ENCODE data around the gene SNX22. TPM values are rescaled to one million over a fixed set of nuclear protein-coding genes. Genes with fewer than 3 reads are reported as not detected.
A peak's percentile ranks its signal among the peaks of the same experiment; 100 is the strongest.

The SNX22 gene
- total and polyA plus RNA-seq, 9 of the 15 experiments (the other 6 are each of a cell fraction or from before 2014, with no cell fraction given) = 0.91 to 3.0 (median 2.0) TPM

DNA sequence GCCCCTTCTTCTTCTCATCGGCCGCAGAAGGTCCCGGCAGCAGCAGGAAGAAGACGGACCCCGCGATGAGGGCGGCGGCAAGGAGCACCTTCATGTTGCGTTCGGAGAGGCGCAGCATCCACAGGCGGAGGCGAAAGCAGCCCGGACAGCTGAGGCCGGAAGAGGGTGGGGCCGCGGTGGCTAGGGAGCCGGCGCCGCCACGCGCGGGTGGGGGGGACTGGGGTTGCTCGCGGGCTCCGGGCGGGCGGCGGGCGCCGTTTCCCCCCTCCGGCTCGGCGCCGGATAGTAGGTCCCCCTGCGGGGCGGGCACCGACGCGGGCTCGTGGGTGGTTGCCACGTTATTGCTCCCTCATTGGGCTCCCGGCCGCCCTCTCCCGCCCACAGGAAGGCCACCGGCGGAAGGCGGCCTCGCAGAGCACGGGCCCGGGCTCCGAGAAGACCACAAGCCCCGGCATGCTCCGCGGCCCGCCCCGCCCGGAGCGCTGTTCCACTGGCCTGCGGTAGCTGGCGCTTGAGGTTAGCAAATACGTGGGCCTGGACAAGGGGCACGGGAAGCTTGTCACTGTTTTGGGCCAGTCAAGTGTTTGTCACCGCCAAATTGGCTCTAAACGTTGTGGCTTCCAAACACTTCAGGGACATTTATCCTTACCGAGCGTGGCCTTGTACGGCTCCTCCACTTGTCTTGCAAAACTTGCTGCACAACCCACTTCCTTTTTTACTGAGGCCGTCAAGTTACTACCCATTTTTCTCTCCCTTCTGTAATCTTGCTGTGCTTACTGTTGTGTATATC is 11.5 kb downstream of the SNX22 start, which contains the start of gene PPIB (continued):
- TF ChIP-seq, protein P1, sequence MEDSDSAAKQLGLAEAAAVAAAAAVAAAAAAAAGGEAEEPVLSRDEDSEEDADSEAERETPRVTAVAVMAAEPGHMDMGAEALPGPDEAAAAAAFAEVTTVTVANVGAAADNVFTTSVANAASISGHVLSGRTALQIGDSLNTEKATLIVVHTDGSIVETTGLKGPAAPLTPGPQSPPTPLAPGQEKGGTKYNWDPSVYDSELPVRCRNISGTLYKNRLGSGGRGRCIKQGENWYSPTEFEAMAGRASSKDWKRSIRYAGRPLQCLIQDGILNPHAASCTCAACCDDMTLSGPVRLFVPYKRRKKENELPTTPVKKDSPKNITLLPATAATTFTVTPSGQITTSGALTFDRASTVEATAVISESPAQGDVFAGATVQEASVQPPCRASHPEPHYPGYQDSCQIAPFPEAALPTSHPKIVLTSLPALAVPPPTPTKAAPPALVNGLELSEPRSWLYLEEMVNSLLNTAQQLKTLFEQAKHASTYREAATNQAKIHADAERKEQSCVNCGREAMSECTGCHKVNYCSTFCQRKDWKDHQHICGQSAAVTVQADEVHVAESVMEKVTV (CRISPR knock-in tag; IDR thresholded peaks at IDR 0.05) = peak; percentile 36; the same call in 1 of the 2 replicates
- TF ChIP-seq KHSRP (IDR thresholded peaks at IDR 0.05) (no peak), CHD1 (IDR thresholded peaks at IDR 0.05; ENCODE audit: low read length) (no peak), ARID2 (IDR thresholded peaks at IDR 0.05) (0 out of 2 replicates have a peak, but pooled peaks have one; percentile 40), WHSC1 (IDR thresholded peaks at IDR 0.05; ENCODE audit: low read length) (no peak), ZNF3 (CRISPR knock-in tag; IDR thresholded peaks at IDR 0.05) (no peak), TEAD1 (CRISPR knock-in tag; IDR thresholded peaks at IDR 0.05) (peak; percentile 53 to 60; a peak in 1 of 4 replicates), ZNF232 (CRISPR knock-in tag; IDR thresholded peaks at IDR 0.05) (no peak), RBBP5 (IDR thresholded peaks at IDR 0.05; ENCODE audit: borderline replicate concordance, insufficient read depth, low read length, poor library complexity, severe bottlenecking) (peak; percentile 91), ZNF778 (CRISPR knock-in tag; IDR thresholded peaks at IDR 0.05) (no peak)
- TF ChIP-seq, protein P2, sequence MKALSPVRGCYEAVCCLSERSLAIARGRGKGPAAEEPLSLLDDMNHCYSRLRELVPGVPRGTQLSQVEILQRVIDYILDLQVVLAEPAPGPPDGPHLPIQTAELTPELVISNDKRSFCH (CRISPR knock-in tag; IDR thresholded peaks at IDR 0.05) = no peak
- TF ChIP-seq, protein P2 (tag; IDR thresholded peaks at IDR 0.05) = peak; percentile 56; the same call in 1 of the 2 replicates
- TF ChIP-seq, protein P3, sequence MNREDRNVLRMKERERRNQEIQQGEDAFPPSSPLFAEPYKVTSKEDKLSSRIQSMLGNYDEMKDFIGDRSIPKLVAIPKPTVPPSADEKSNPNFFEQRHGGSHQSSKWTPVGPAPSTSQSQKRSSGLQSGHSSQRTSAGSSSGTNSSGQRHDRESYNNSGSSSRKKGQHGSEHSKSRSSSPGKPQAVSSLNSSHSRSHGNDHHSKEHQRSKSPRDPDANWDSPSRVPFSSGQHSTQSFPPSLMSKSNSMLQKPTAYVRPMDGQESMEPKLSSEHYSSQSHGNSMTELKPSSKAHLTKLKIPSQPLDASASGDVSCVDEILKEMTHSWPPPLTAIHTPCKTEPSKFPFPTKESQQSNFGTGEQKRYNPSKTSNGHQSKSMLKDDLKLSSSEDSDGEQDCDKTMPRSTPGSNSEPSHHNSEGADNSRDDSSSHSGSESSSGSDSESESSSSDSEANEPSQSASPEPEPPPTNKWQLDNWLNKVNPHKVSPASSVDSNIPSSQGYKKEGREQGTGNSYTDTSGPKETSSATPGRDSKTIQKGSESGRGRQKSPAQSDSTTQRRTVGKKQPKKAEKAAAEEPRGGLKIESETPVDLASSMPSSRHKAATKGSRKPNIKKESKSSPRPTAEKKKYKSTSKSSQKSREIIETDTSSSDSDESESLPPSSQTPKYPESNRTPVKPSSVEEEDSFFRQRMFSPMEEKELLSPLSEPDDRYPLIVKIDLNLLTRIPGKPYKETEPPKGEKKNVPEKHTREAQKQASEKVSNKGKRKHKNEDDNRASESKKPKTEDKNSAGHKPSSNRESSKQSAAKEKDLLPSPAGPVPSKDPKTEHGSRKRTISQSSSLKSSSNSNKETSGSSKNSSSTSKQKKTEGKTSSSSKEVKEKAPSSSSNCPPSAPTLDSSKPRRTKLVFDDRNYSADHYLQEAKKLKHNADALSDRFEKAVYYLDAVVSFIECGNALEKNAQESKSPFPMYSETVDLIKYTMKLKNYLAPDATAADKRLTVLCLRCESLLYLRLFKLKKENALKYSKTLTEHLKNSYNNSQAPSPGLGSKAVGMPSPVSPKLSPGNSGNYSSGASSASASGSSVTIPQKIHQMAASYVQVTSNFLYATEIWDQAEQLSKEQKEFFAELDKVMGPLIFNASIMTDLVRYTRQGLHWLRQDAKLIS (CRISPR knock-in tag; IDR thresholded peaks at IDR 0.05) = no peak
- TF ChIP-seq, protein P4, sequence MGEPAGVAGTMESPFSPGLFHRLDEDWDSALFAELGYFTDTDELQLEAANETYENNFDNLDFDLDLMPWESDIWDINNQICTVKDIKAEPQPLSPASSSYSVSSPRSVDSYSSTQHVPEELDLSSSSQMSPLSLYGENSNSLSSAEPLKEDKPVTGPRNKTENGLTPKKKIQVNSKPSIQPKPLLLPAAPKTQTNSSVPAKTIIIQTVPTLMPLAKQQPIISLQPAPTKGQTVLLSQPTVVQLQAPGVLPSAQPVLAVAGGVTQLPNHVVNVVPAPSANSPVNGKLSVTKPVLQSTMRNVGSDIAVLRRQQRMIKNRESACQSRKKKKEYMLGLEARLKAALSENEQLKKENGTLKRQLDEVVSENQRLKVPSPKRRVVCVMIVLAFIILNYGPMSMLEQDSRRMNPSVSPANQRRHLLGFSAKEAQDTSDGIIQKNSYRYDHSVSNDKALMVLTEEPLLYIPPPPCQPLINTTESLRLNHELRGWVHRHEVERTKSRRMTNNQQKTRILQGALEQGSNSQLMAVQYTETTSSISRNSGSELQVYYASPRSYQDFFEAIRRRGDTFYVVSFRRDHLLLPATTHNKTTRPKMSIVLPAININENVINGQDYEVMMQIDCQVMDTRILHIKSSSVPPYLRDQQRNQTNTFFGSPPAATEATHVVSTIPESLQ (CRISPR knock-in tag; IDR thresholded peaks at IDR 0.05) = no peak; the same call in 1 of the 2 replicates
- TF ChIP-seq, protein P5, sequence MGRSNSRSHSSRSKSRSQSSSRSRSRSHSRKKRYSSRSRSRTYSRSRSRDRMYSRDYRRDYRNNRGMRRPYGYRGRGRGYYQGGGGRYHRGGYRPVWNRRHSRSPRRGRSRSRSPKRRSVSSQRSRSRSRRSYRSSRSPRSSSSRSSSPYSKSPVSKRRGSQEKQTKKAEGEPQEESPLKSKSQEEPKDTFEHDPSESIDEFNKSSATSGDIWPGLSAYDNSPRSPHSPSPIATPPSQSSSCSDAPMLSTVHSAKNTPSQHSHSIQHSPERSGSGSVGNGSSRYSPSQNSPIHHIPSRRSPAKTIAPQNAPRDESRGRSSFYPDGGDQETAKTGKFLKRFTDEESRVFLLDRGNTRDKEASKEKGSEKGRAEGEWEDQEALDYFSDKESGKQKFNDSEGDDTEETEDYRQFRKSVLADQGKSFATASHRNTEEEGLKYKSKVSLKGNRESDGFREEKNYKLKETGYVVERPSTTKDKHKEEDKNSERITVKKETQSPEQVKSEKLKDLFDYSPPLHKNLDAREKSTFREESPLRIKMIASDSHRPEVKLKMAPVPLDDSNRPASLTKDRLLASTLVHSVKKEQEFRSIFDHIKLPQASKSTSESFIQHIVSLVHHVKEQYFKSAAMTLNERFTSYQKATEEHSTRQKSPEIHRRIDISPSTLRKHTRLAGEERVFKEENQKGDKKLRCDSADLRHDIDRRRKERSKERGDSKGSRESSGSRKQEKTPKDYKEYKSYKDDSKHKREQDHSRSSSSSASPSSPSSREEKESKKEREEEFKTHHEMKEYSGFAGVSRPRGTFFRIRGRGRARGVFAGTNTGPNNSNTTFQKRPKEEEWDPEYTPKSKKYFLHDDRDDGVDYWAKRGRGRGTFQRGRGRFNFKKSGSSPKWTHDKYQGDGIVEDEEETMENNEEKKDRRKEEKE (IDR thresholded peaks at IDR 0.05; ENCODE audit: borderline replicate concordance in 1 of 2, control insufficient read depth in 1 of 2, low read depth in 2 of 2, low read length in 1 of 2) = peak in 1 of 2 experiments; percentile 74; a peak in 2 of 4 replicates

Measured in K562 (cell line).